Measurements from ENCODE around the gene ZSWIM6.
"Not testable (repeated sequence)": the region's sequence is repeated elsewhere in the genome, so short reads cannot be mapped to it uniquely, and the experiment has no call there.

Gene ZSWIM6

GRCh38 chr5:61363401-61364114 lies 31.5 kb downstream of the ZSWIM6 start:
- DNase-seq (ENCODE audit: low read depth in 2 of 2): no peak

- DNase-seq (ENCODE audit: low read depth in 2 of 2): no peak
These were observed 34.6 kb downstream of the ZSWIM6 start for GRCh38 chr5:61366497-61367240.

- DNase-seq (ENCODE audit: low read depth in 2 of 2): no peak
These were observed 38.4 kb downstream of the ZSWIM6 start for GRCh38 chr5:61370506-61370905.

- DNase-seq (ENCODE audit: low read depth in 2 of 2): no peak
These were observed 39.4 kb downstream of the ZSWIM6 start for GRCh38 chr5:61371474-61371873.

- no peak for DNase-seq (ENCODE audit: low read depth in 2 of 2)
These were observed 47.6 kb downstream of the ZSWIM6 start for GRCh38 chr5:61379677-61380076.

- no peak for DNase-seq (ENCODE audit: low read depth in 2 of 2)
These were observed 49.9 kb downstream of the ZSWIM6 start for GRCh38 chr5:61381968-61382367.

- DNase-seq (ENCODE audit: low read depth in 2 of 2): no peak
These were observed 53.6 kb downstream of the ZSWIM6 start for GRCh38 chr5:61385627-61386026.

GRCh38 chr5:61386045-61386800 lies 54.2 kb downstream of the ZSWIM6 start:
- no peak for DNase-seq (ENCODE audit: low read depth in 2 of 2)

GRCh38 chr5:61389609-61390008 lies 57.6 kb downstream of the ZSWIM6 start:
- no peak for DNase-seq (ENCODE audit: low read depth in 2 of 2)

- DNase-seq (ENCODE audit: low read depth in 2 of 2): no peak
These were observed 62.1 kb downstream of the ZSWIM6 start for GRCh38 chr5:61394078-61394704.

GRCh38 chr5:61394793-61395192 lies 62.7 kb downstream of the ZSWIM6 start:
- no peak for DNase-seq (ENCODE audit: low read depth in 2 of 2)

GRCh38 chr5:61397238-61397637 lies 65.2 kb downstream of the ZSWIM6 start:
- no peak for DNase-seq (ENCODE audit: low read depth in 2 of 2)

- no peak for DNase-seq (ENCODE audit: low read depth in 2 of 2)
These were observed 65.9 kb downstream of the ZSWIM6 start for GRCh38 chr5:61397937-61398336.

GRCh38 chr5:61398440-61398839 lies 66.4 kb downstream of the ZSWIM6 start:
- no peak for DNase-seq (ENCODE audit: low read depth in 2 of 2)

GRCh38 chr5:61399679-61400078 lies 67.6 kb downstream of the ZSWIM6 start:
- no peak for DNase-seq (ENCODE audit: low read depth in 2 of 2)

- DNase-seq (ENCODE audit: low read depth in 2 of 2): no peak
These were observed 69.7 kb downstream of the ZSWIM6 start for GRCh38 chr5:61401726-61402125.

- no peak for DNase-seq (ENCODE audit: low read depth in 2 of 2)
These were observed 70.3 kb downstream of the ZSWIM6 start for GRCh38 chr5:61402244-61402823.

- DNase-seq (ENCODE audit: low read depth in 2 of 2): no peak
These were observed 71.2 kb downstream of the ZSWIM6 start for GRCh38 chr5:61402970-61403900.

- no peak for DNase-seq (ENCODE audit: low read depth in 2 of 2)
These were observed 73.6 kb downstream of the ZSWIM6 start for GRCh38 chr5:61405511-61406295.

- not testable (repeated sequence) for DNase-seq (ENCODE audit: low read depth in 2 of 2)
These were observed 74.4 kb downstream of the ZSWIM6 start for GRCh38 chr5:61406497-61406896.

All from activated CD8-positive, alpha-beta memory T cell treated with anti-CD3 and anti-CD28 coated beads for 4 hours (primary cell).